Activated CD4-positive, alpha-beta T cell treated with anti-CD3 and anti-CD28 coated beads for 36 hours (primary cell): ENCODE data around the gene CASP8AP2. TPM values are rescaled to one million over a fixed set of nuclear protein-coding genes. Genes with fewer than 3 reads are reported as not detected.

Source experiments
- ATAC-seq: fragments of 200-7000 bp; cut with Tn5 transposase; one replicate; pipeline ENCODE4 v1.10.0; 2021; ENCODE audit warnings: mild to moderate bottlenecking, moderate library complexity
- CTCF ChIA-PET: fragments of 350-600 bp; sonication (Branson Sonifier 250); formaldehyde crosslinking; loops from one replicate; lab custom pipeline; 2021; ENCODE audit warnings: antibody characterized with exemption; lab: Charles Lee
- POLR2A ChIA-PET: fragments of 350-600 bp; sonication (Branson Sonifier 250); formaldehyde crosslinking; loops from one replicate; lab custom pipeline; 2021; ENCODE audit warnings: antibody characterized with exemption, inconsistent platforms; lab: Charles Lee
- DNase-seq: peaks from one replicate; pipeline ENCODE4 v3.0.0-alpha.2; 2020
- H3K27ac Mint-ChIP-seq: one replicate; pipeline ENCODE4 v1.8.0; 2021; ENCODE audit warnings: mixed read lengths
- H3K27me3 Mint-ChIP-seq: one replicate; pipeline ENCODE4 v1.8.0; 2021; ENCODE audit warnings: mixed read lengths
- H3K36me3 Mint-ChIP-seq: one replicate; pipeline ENCODE4 v1.8.0; 2021; ENCODE audit warnings: low read depth, mixed read lengths
- H3K4me1 Mint-ChIP-seq: one replicate; pipeline ENCODE4 v1.8.0; 2021; ENCODE audit warnings: mixed read lengths
- H3K4me3 Mint-ChIP-seq: one replicate; pipeline ENCODE4 v1.8.0; 2021; ENCODE audit warnings: mild to moderate bottlenecking, moderate library complexity, mixed read lengths
- H3K9me3 Mint-ChIP-seq: one replicate; pipeline ENCODE4 v1.8.0; 2021; ENCODE audit warnings: low read depth, mixed read lengths
- intact Hi-C, 2 experiments: fragments of 100-400 bp; cut with DNase I in 1 of 2; cut with micrococcal nuclease in 1 of 2; formaldehyde crosslinking; loops; one replicate each; pipeline versions ENCODE4 v1.14.2 to v1.15.1; 2022 to 2024; cut with DNase I, micrococcal nuclease
- total RNA-seq, 2 experiments: library from RNA; stranded (reverse); gene quantifications; one replicate each; pipeline ENCODE4 v1.2.3, GENCODE V29; 2021

The CASP8AP2 gene
- total RNA-seq, 2 experiments from 2014 or later, result 34.0 to 36.5 TPM

DNA sequence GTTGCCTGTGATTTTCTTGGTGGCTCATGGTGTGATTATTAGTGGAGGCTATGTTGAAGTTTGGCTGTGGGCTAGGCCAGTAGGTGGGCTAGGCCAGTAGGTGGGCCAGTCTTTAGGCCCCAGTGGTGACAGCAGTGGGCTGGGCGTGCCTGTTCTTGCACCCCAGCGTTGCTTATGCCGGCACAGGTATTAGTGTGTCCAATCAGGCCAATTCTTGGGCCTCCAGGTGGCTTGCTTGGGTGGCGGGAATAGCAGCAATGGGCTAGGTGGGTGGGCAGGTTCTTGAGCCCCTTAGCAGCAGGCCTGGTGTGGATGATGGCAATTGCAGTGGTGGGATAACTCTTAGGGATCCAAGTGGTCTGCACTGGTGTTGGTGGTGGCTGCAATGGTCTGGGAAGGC is 87.5 kb downstream of the CASP8AP2 start:
- no peak for DNase-seq
- ChIA-PET CTCF (no interaction called here), POLR2A (no interaction called here)
- no peak for ATAC-seq
- H3K9me3 Mint-ChIP-seq, result peaks cover 9% of the 10 kb centered on the region
- H3K27me3 Mint-ChIP-seq, result peaks cover 2% of the 10 kb centered on the region
- H3K36me3 Mint-ChIP-seq, result peaks cover 2% of the 10 kb centered on the region
- no peak overlapping the region for H3K27ac Mint-ChIP-seq
- no peak overlapping the region for H3K4me3 Mint-ChIP-seq
- H3K4me1 Mint-ChIP-seq, result peaks cover 5% of the 10 kb centered on the region
- intact Hi-C loops, result no loop called here

DNA sequence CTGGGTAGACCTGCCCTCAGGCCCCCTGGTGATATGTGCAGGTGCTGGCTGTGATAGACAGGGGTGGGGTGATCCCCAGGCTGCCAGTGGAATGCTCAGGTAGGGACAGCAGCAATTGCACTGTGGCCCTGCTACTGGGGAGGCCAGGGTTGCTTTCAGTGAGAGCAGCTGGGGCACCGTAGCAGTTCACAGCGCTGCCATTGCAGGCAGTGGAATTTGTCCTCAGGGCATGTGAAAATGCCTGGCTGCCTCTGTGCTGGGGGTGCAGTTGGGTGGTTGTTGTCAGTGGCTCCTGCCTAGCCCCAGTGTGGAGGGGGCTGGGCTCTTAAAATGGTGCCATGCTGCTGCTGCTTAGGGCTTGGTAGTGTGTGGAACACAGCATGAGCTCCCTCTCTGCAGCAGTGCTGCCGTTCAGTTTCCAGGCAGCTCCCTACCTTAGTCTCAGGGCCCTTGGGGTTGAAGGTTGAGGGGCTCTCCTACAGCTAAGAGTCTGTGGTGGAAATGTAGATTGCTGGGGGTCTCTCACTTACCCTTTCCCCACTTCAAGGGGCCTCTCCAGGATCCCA is 88.2 kb downstream of the CASP8AP2 start:
- H3K9me3 Mint-ChIP-seq, result peaks cover 9% of the 10 kb centered on the region
- peaks cover 2% of the 10 kb centered on the region for H3K27me3 Mint-ChIP-seq
- peaks cover 5% of the 10 kb centered on the region for H3K4me1 Mint-ChIP-seq
- no peak overlapping the region for H3K27ac Mint-ChIP-seq
- H3K4me3 Mint-ChIP-seq, result no peak overlapping the region
- ChIA-PET POLR2A (no interaction called here), CTCF (no interaction called here)
- DNase-seq (no peak), ATAC-seq (no peak)
- intact Hi-C loops, result no loop called here
- H3K36me3 Mint-ChIP-seq, result peaks cover 2% of the 10 kb centered on the region

Other genes with a start within 250 kb of the CASP8AP2 start
- 10 to 100 TPM; 24.5 to 27.9 TPM for gene LYRM2, start 191.1 kb upstream of the CASP8AP2 start, total RNA-seq
- gene MDN1, start 10.1 kb upstream of the CASP8AP2 start, total RNA-seq, result 10 to 100 TPM; 48.6 to 59.5 TPM
- not detected for gene GJA10, start 64.6 kb downstream of the CASP8AP2 start, total RNA-seq